HG03575 (cell line): ENCODE measurements around the gene HAUS7.
"Not testable (repeated sequence)": the region's sequence is repeated elsewhere in the genome, so short reads cannot be mapped to it uniquely, and the experiment has no call there.

Experiments used
- ATAC-seq: cut with Tn5 transposase; IDR thresholded peaks from one replicate; pipeline ENCODE4 v1.9.1; 2021; ENCODE audit not compliant: unreplicated experiment, insufficient number of reproducible peaks, low FRiP score; ENCODE audit errors: extremely low read depth

The HAUS7 gene

GRCh38 chrX:153417637-153418036 lies 52.7 kb downstream of the HAUS7 start:
- ATAC-seq, result no peak

GRCh38 chrX:153416781-153417450 lies 53.5 kb downstream of the HAUS7 start:
- no peak for ATAC-seq

- no peak for ATAC-seq
These were observed 55.4 kb downstream of the HAUS7 start for GRCh38 chrX:153414856-153415510.

GRCh38 chrX:153413731-153414130 lies 56.6 kb downstream of the HAUS7 start:
- no peak for ATAC-seq

GRCh38 chrX:153412746-153413720 lies 57.3 kb downstream of the HAUS7 start:
- ATAC-seq, result no peak

- no peak for ATAC-seq
These were observed 58.3 kb downstream of the HAUS7 start for GRCh38 chrX:153411988-153412574.

GRCh38 chrX:153411255-153411987 lies 59.0 kb downstream of the HAUS7 start, which contains the start of gene ZFP92:
ZFP92 (plus strand) TSS chrX:153411472; CDS start chrX:153418323, 6,851 bp downstream.
- no peak for ATAC-seq

GRCh38 chrX:153410888-153411254 lies 59.5 kb downstream of the HAUS7 start:
- ATAC-seq, result no peak

- no peak for ATAC-seq
These were observed 60.0 kb downstream of the HAUS7 start for GRCh38 chrX:153410373-153410772.

GRCh38 chrX:153409414-153410101 lies 60.8 kb downstream of the HAUS7 start:
- ATAC-seq, result no peak

GRCh38 chrX:153408871-153409351 lies 61.5 kb downstream of the HAUS7 start:
- ATAC-seq, result no peak

GRCh38 chrX:153408221-153408721 lies 62.1 kb downstream of the HAUS7 start:
- ATAC-seq, result no peak

GRCh38 chrX:153407736-153408135 lies 62.6 kb downstream of the HAUS7 start:
- no peak for ATAC-seq

GRCh38 chrX:153406903-153407302 lies 63.5 kb downstream of the HAUS7 start:
- ATAC-seq, result no peak

- ATAC-seq, result no peak
These were observed 64.4 kb downstream of the HAUS7 start for GRCh38 chrX:153406011-153406410.

GRCh38 chrX:153405426-153405825 lies 65.0 kb downstream of the HAUS7 start:
- no peak for ATAC-seq

- not testable (repeated sequence) for ATAC-seq
These were observed 66.0 kb downstream of the HAUS7 start for GRCh38 chrX:153404333-153404732.
